ENCODE data around the gene ZNF775.

ZNF775 gene

GRCh38 chr7:150402671-150403321 is 23.7 kb downstream of the ZNF775 start:
- no peak for DNase-seq

- DNase-seq, result no peak
Observed at GRCh38 chr7:150403376-150404171, 24.4 kb downstream of the ZNF775 start.

- DNase-seq, result no peak
Observed at GRCh38 chr7:150404172-150404804, 25.2 kb downstream of the ZNF775 start.

- DNase-seq, result peak; percentile 72
Observed at GRCh38 chr7:150404805-150405583, 25.9 kb downstream of the ZNF775 start.

GRCh38 chr7:150405584-150406311 is 26.6 kb downstream of the ZNF775 start:
- DNase-seq, result peak; percentile 20

GRCh38 chr7:150406312-150406566 is 27.1 kb downstream of the ZNF775 start:
- no peak for DNase-seq

GRCh38 chr7:150406567-150407421 is 27.7 kb downstream of the ZNF775 start:
- DNase-seq, result no peak

GRCh38 chr7:150407588-150408392 is 28.7 kb downstream of the ZNF775 start:
- DNase-seq, result no peak

GRCh38 chr7:150408393-150409299 is 29.5 kb downstream of the ZNF775 start:
- no peak for DNase-seq

GRCh38 chr7:150409300-150410030 is 30.3 kb downstream of the ZNF775 start:
- DNase-seq, result no peak

GRCh38 chr7:150410131-150410530 is 31.0 kb downstream of the ZNF775 start:
- no peak for DNase-seq

- no peak for DNase-seq
Observed at GRCh38 chr7:150410680-150411346, 31.7 kb downstream of the ZNF775 start.

- DNase-seq, result no peak
Observed at GRCh38 chr7:150411606-150412005, 32.5 kb downstream of the ZNF775 start.

GRCh38 chr7:150412016-150412415 is 32.9 kb downstream of the ZNF775 start:
- DNase-seq, result no peak

- DNase-seq, result no peak
Observed at GRCh38 chr7:150412518-150413488, 33.7 kb downstream of the ZNF775 start.

GRCh38 chr7:150413640-150414081 is 34.5 kb downstream of the ZNF775 start:
- no peak for DNase-seq
